ENCODE results near the gene CTAG2.
"Not testable (repeated sequence)": the region's sequence is repeated elsewhere in the genome, so short reads cannot be mapped to it uniquely, and the experiment has no call there.

GRCh38 chrX:154628960-154629359 is 24.4 kb downstream of the CTAG2 start:
- not testable (repeated sequence) for TF ChIP-seq POLR2A, CTCF (IDR thresholded peaks at IDR 0.05)
